Neutrophil (primary cell): ENCODE results near the gene ACTL8.

ENCODE experiments used
- H3K27ac ChIP-seq: fragments of 200-600 bp; sonication (generic); 2 replicates; pipeline ENCODE4 v1.5.1; 2016; ENCODE audit warnings: mild to moderate bottlenecking, moderate library complexity
- H3K27me3 ChIP-seq: fragments of 200-600 bp; sonication (generic); 2 replicates; pipeline ENCODE4 v1.6.0; 2016; ENCODE audit warnings: mild to moderate bottlenecking
- H3K36me3 ChIP-seq: fragments of 200-600 bp; sonication (generic); 2 replicates; pipeline ENCODE4 v1.5.1; 2017
- H3K4me1 ChIP-seq, 2 experiments: fragments of 200-600 bp in 1 of 2; sonication (generic) in 1 of 2; 1 replicate in 1 of 2; 2 replicates in 1 of 2; pipeline versions ENCODE4 v1.5.1 to v1.6.1; 2013 to 2016; ENCODE audit warnings: low read depth in 1 of 2, low read length in 1 of 2, mild to moderate bottlenecking in 1 of 2, moderate library complexity in 1 of 2; ENCODE audit not compliant: control insufficient read depth in 1 of 2, insufficient read depth in 1 of 2
- H3K4me3 ChIP-seq, 2 experiments: fragments of 200-600 bp in 1 of 2; sonication (generic) in 1 of 2; 1 replicate in 1 of 2; 2 replicates in 1 of 2; pipeline ENCODE4 v1.5.1; 2013 to 2016; ENCODE audit warnings: low read depth in 1 of 2, low read length in 1 of 2, mild to moderate bottlenecking in 1 of 2, moderate library complexity in 1 of 2
- H3K9me3 ChIP-seq: fragments of 200-600 bp; sonication (generic); 2 replicates; pipeline ENCODE4 v1.5.1; 2016
- CTCF ChIP-seq: fragments of 200-600 bp; sonication (generic); IDR thresholded peaks from 2 replicates; pipeline ENCODE4 v1.5.1; 2016; ENCODE audit warnings: antibody characterized with exemption

The ACTL8 gene

GRCh38 chr1:17846341-17846740 is 91.2 kb downstream of the ACTL8 start:
- Histone ChIP-seq H3K9me3 (no peaks in the 10 kb centered on the region), H3K27me3 (peaks cover 6% of the 10 kb centered on the region), H3K36me3 (no peaks in the 10 kb centered on the region), H3K4me3 (no peak overlapping the region), H3K27ac (no peak overlapping the region), H3K4me1 (no peaks in the 10 kb centered on the region)
- TF ChIP-seq CTCF: no peak

GRCh38 chr1:17847111-17847510 is 92.0 kb downstream of the ACTL8 start:
- Histone ChIP-seq H3K27me3 (peaks cover 6% of the 10 kb centered on the region), H3K4me1 (no peaks in the 10 kb centered on the region), H3K36me3 (no peaks in the 10 kb centered on the region), H3K9me3 (no peaks in the 10 kb centered on the region), H3K4me3 (no peak overlapping the region), H3K27ac (no peak overlapping the region)
- no peak for TF ChIP-seq CTCF

- Histone ChIP-seq H3K9me3 (no peaks in the 10 kb centered on the region), H3K27me3 (no peaks in the 10 kb centered on the region), H3K27ac (no peak overlapping the region), H3K36me3 (no peaks in the 10 kb centered on the region), H3K4me1 (no peaks in the 10 kb centered on the region), H3K4me3 (no peak overlapping the region)
- TF ChIP-seq CTCF: no peak
Observed at GRCh38 chr1:17849216-17849615, 94.1 kb downstream of the ACTL8 start.

DNA sequence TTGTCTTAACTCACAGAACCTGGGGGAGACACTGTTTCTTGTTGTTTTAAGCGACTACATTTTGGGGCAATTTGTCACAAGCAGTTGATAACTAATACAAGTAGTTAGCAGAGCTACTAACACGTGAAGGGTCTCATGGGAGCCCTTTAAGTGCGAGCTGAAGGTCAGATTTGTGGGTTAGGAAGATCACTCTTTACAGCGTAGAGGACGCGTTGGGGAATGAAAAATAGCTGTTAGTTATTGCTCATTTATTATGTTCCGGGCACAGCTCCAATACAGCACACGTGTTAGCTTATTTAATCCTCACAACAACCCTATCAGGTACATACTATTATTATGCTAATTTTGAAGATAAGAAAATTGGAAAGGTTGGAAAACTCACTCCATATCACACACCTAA is 95.9 kb downstream of the ACTL8 start:
- Histone ChIP-seq H3K4me3 (no peak overlapping the region), H3K27ac (no peak overlapping the region), H3K9me3 (no peaks in the 10 kb centered on the region), H3K4me1 (no peaks in the 10 kb centered on the region), H3K27me3 (no peaks in the 10 kb centered on the region), H3K36me3 (no peaks in the 10 kb centered on the region)
- no peak for TF ChIP-seq CTCF

GRCh38 chr1:17852383-17852782 is 97.2 kb downstream of the ACTL8 start:
- Histone ChIP-seq H3K27ac (no peak overlapping the region), H3K27me3 (no peaks in the 10 kb centered on the region), H3K36me3 (no peaks in the 10 kb centered on the region), H3K9me3 (no peaks in the 10 kb centered on the region), H3K4me3 (no peak overlapping the region), H3K4me1 (no peaks in the 10 kb centered on the region)
- no peak for TF ChIP-seq CTCF
